ENCODE data around the gene ZSCAN32.

Gene ZSCAN32

GRCh38 chr16:3400779-3401688 lies at the start of gene ZSCAN32, which contains the start of gene ZNF174:
Gene ZSCAN32, minus strand, starts transcription at chr16:3401004. Its CDS starts 3,447 bp downstream, at chr16:3397557.
Gene ZNF174, plus strand, starts transcription at chr16:3401215. Its CDS starts 790 bp downstream, at chr16:3402005.
- Histone ChIP-seq H3K9me2 (replicated peaks; ENCODE audit: insufficient read depth, low read length) (no peaks in the 10 kb centered on the region), H3K27ac (ENCODE audit: low read length) (peak within 1 kb of the TSS; percentile 69), H3K9me3 (replicated peaks; ENCODE audit: insufficient read depth, low read length) (no peaks in the 10 kb centered on the region), H3K9ac (ENCODE audit: low read length) (peak within 1 kb of the TSS; percentile 80), H2AFZ (ENCODE audit: low read length) (peak within 1 kb of the TSS; percentile 95), H4K20me1 (ENCODE audit: insufficient read depth, low read length) (no peaks in the 10 kb centered on the region), H3K79me2 (ENCODE audit: low read length) (peaks cover 28% of the 10 kb centered on the region), H3K4me2 (ENCODE audit: low read depth, low read length) (peak within 1 kb of the TSS; percentile 85), H3K4me1 (ENCODE audit: low read length) (peaks cover 6% of the 10 kb centered on the region; the same call in 1 of the 2 replicates), H3F3A (ENCODE audit: insufficient read depth, low read length) (peaks cover 8% of the 10 kb centered on the region; the same call in 1 of the 2 replicates), H3K36me3 (replicated peaks; ENCODE audit: insufficient read depth, low read length) (peaks cover 19% of the 10 kb centered on the region), H3K4me3 (ENCODE audit: low read length) (peak within 1 kb of the TSS; percentile 96), H3K27me3 (replicated peaks; ENCODE audit: insufficient read depth, low read length) (no peaks in the 10 kb centered on the region)
- no peak for TF ChIP-seq CTCF (IDR thresholded peaks at IDR 0.05; ENCODE audit: low read length)
- no peak for TF ChIP-seq EZH2phosphoT487 (IDR thresholded peaks at IDR 0.05; ENCODE audit: low read length)
- TF ChIP-seq EZH2 (optimal IDR thresholded peaks at IDR 0.05; ENCODE audit: low read depth, low read length), result no peak
- peak; percentile 99 for DNase-seq

- peak overlapping the region; percentile 75 for H2AFZ ChIP-seq (ENCODE audit: low read length)
- no peaks in the 10 kb centered on the region for H3K9me2 ChIP-seq (replicated peaks; ENCODE audit: insufficient read depth, low read length)
- TF ChIP-seq CTCF (IDR thresholded peaks at IDR 0.05; ENCODE audit: low read length) (no peak), EZH2 (optimal IDR thresholded peaks at IDR 0.05; ENCODE audit: low read depth, low read length) (no peak), EZH2phosphoT487 (IDR thresholded peaks at IDR 0.05; ENCODE audit: low read length) (no peak)
- no peaks in the 10 kb centered on the region for H4K20me1 ChIP-seq (ENCODE audit: insufficient read depth, low read length)
- H3K27me3 ChIP-seq (replicated peaks; ENCODE audit: insufficient read depth, low read length), result no peaks in the 10 kb centered on the region
- H3K36me3 ChIP-seq (replicated peaks; ENCODE audit: insufficient read depth, low read length), result no peaks in the 10 kb centered on the region
- H3F3A ChIP-seq (ENCODE audit: insufficient read depth, low read length), result no peaks in the 10 kb centered on the region
- H3K9ac ChIP-seq (ENCODE audit: low read length), result peak overlapping the region; percentile 71
- H3K4me1 ChIP-seq (ENCODE audit: low read length), result no peaks in the 10 kb centered on the region
- no peaks in the 10 kb centered on the region for H3K9me3 ChIP-seq (replicated peaks; ENCODE audit: insufficient read depth, low read length)
- H3K4me3 ChIP-seq (ENCODE audit: low read length), result peak overlapping the region; percentile 74
- H3K79me2 ChIP-seq (ENCODE audit: low read length), result peaks cover 21% of the 10 kb centered on the region
- peak overlapping the region; percentile 50 for H3K4me2 ChIP-seq (ENCODE audit: low read depth, low read length)
- peak overlapping the region; percentile 29; the same call in 1 of the 2 replicates for H3K27ac ChIP-seq (ENCODE audit: low read length)
- no peak for DNase-seq
These were observed 43.2 kb upstream of the ZSCAN32 start for GRCh38 chr16:3444032-3444388.

- Histone ChIP-seq H3K9me2 (replicated peaks; ENCODE audit: insufficient read depth, low read length) (no peaks in the 10 kb centered on the region), H3K9ac (ENCODE audit: low read length) (peak within 1 kb of the TSS; percentile 71), H3K27ac (ENCODE audit: low read length) (peak within 1 kb of the TSS; percentile 29; the same call in 1 of the 2 replicates), H3K4me3 (ENCODE audit: low read length) (peak within 1 kb of the TSS; percentile 74), H3K4me2 (ENCODE audit: low read depth, low read length) (peak within 1 kb of the TSS; percentile 58), H2AFZ (ENCODE audit: low read length) (peak within 1 kb of the TSS; percentile 75), H4K20me1 (ENCODE audit: insufficient read depth, low read length) (no peaks in the 10 kb centered on the region), H3K9me3 (replicated peaks; ENCODE audit: insufficient read depth, low read length) (no peaks in the 10 kb centered on the region), H3K4me1 (ENCODE audit: low read length) (no peaks in the 10 kb centered on the region), H3K79me2 (ENCODE audit: low read length) (peaks cover 21% of the 10 kb centered on the region), H3K27me3 (replicated peaks; ENCODE audit: insufficient read depth, low read length) (no peaks in the 10 kb centered on the region), H3F3A (ENCODE audit: insufficient read depth, low read length) (no peaks in the 10 kb centered on the region), H3K36me3 (replicated peaks; ENCODE audit: insufficient read depth, low read length) (no peaks in the 10 kb centered on the region)
- DNase-seq, result peak; percentile 89
- TF ChIP-seq CTCF (IDR thresholded peaks at IDR 0.05; ENCODE audit: low read length) (no peak), EZH2 (optimal IDR thresholded peaks at IDR 0.05; ENCODE audit: low read depth, low read length) (no peak), EZH2phosphoT487 (IDR thresholded peaks at IDR 0.05; ENCODE audit: low read length) (no peak)
These were observed 42.6 kb upstream of the ZSCAN32 start, which contains the start of the genes NAA60 and ZNF597 for GRCh38 chr16:3443108-3444031. Gene NAA60, plus strand, starts transcription at chr16:3443680. Its CDS starts 32,548 bp downstream, at chr16:3476228. Gene ZNF597, minus strand, starts transcription at chr16:3443504. Its CDS starts 351 bp downstream, at chr16:3443153.
